HG03097 (cell line): Measurements from ENCODE around the gene MIPOL1.
"Not testable (repeated sequence)": the region's sequence is repeated elsewhere in the genome, so short reads cannot be mapped to it uniquely, and the experiment has no call there.

Experiments
- ATAC-seq: cut with Tn5 transposase; IDR thresholded peaks from one replicate; pipeline ENCODE4 v1.9.1; 2021; ENCODE audit not compliant: unreplicated experiment, low FRiP score

MIPOL1 gene

GRCh38 chr14:37197421-37198272, at the start of gene MIPOL1:
MIPOL1 (plus strand) TSS chr14:37197937; CDS start chr14:37247889, 49,952 bp downstream.
- ATAC-seq: no peak

- no peak for ATAC-seq
Observed at GRCh38 chr14:37150414-37150813, 47.3 kb upstream of the MIPOL1 start.

- ATAC-seq: no peak
Observed at GRCh38 chr14:37153005-37153404, 44.7 kb upstream of the MIPOL1 start.

- ATAC-seq: no peak
Observed at GRCh38 chr14:37153483-37153882, 44.3 kb upstream of the MIPOL1 start.

- no peak for ATAC-seq
Observed at GRCh38 chr14:37157987-37158386, 39.8 kb upstream of the MIPOL1 start.

- ATAC-seq: not testable (repeated sequence)
Observed at GRCh38 chr14:37162307-37162706, 35.4 kb upstream of the MIPOL1 start.

GRCh38 chr14:37165794-37166193, 31.9 kb upstream of the MIPOL1 start:
- ATAC-seq: no peak

- ATAC-seq: no peak
Observed at GRCh38 chr14:37167151-37168047, 30.3 kb upstream of the MIPOL1 start.

- no peak for ATAC-seq
Observed at GRCh38 chr14:37168721-37169120, 29.0 kb upstream of the MIPOL1 start.

GRCh38 chr14:37170237-37170636, 27.5 kb upstream of the MIPOL1 start:
- no peak for ATAC-seq

GRCh38 chr14:37170993-37171392, 26.7 kb upstream of the MIPOL1 start:
- no peak for ATAC-seq

GRCh38 chr14:37171678-37172023, 26.1 kb upstream of the MIPOL1 start:
- ATAC-seq: no peak

GRCh38 chr14:37172024-37172869, 25.5 kb upstream of the MIPOL1 start, which contains the start of gene SLC25A21:
SLC25A21 (minus strand) TSS chr14:37172606.
- ATAC-seq: no peak

- no peak for ATAC-seq
Observed at GRCh38 chr14:37172936-37173614, 24.7 kb upstream of the MIPOL1 start.

GRCh38 chr14:37179896-37180502, 17.7 kb upstream of the MIPOL1 start:
- ATAC-seq: no peak

GRCh38 chr14:37180886-37181285, 16.9 kb upstream of the MIPOL1 start:
- ATAC-seq: not testable (repeated sequence)

- ATAC-seq: no peak
Observed at GRCh38 chr14:37181441-37181840, 16.3 kb upstream of the MIPOL1 start.

- ATAC-seq: not testable (repeated sequence)
Observed at GRCh38 chr14:37184520-37184919, 13.2 kb upstream of the MIPOL1 start.

- no peak for ATAC-seq
Observed at GRCh38 chr14:37185670-37186069, 12.1 kb upstream of the MIPOL1 start.

GRCh38 chr14:37186865-37187264, 10.9 kb upstream of the MIPOL1 start:
- ATAC-seq: no peak
